Fibroblast of lung (primary cell): ENCODE data around the gene ITGA8.

Source experiments
- CTCF ChIP-seq, 2 donors: IDR thresholded peaks in 1 of 2; conservative IDR thresholded peaks in 1 of 2; 1 replicate in 1 of 2; 2 replicates in 1 of 2; pipeline ENCODE4 v1.5.1; 2011 to 2012; ENCODE audit warnings: low read length in 2 of 2, control low read depth in 1 of 2, inconsistent platforms in 1 of 2, low read depth in 1 of 2, mild to moderate bottlenecking in 1 of 2
- EZH2 ChIP-seq: IDR thresholded peaks from 2 replicates; pipeline ENCODE4 v1.5.1; 2012; ENCODE audit warnings: low read length, control low read depth, mild to moderate bottlenecking; ENCODE audit errors: missing control alignments

- no peak for TF ChIP-seq CTCF (conservative IDR thresholded peaks at IDR 0.05 in 1 of 2, IDR thresholded peaks at IDR 0.05 in 1 of 2; ENCODE audit: low read depth in 1 of 2, low read length in 2 of 2)
- no peak for TF ChIP-seq EZH2
These were observed 247.0 kb downstream of the ITGA8 start for GRCh38 chr10:15472431-15473395.
